HUES48 (cell line): Measurements from ENCODE around the gene GALNTL6.

Source experiments
- H3K27ac ChIP-seq: one replicate; pipeline ENCODE4 v1.7.0; 2013; ENCODE audit warnings: low read depth, low read length, inconsistent platforms
- H3K27me3 ChIP-seq: 2 replicates; pipeline ENCODE4 v1.6.1; 2013; ENCODE audit warnings: mild to moderate bottlenecking, low read length; ENCODE audit not compliant: control insufficient read depth, insufficient read depth
- H3K36me3 ChIP-seq: 2 replicates; pipeline ENCODE4 v1.6.1; 2013; ENCODE audit warnings: low read length; ENCODE audit not compliant: control insufficient read depth, insufficient read depth
- H3K4me1 ChIP-seq: 2 replicates; pipeline ENCODE4 v1.6.1; 2013; ENCODE audit warnings: mild to moderate bottlenecking, low read length; ENCODE audit not compliant: control insufficient read depth, insufficient read depth
- H3K4me3 ChIP-seq: 2 replicates; pipeline ENCODE4 v1.5.1; 2013; ENCODE audit warnings: mild to moderate bottlenecking, low read depth, low read length
- H3K9ac ChIP-seq: 2 replicates; pipeline ENCODE4 v1.6.1; 2013; ENCODE audit warnings: mild to moderate bottlenecking, low read depth, low read length, moderate library complexity
- H3K9me3 ChIP-seq: 2 replicates; pipeline ENCODE4 v1.6.1; 2013; ENCODE audit warnings: low read length; ENCODE audit not compliant: control insufficient read depth, insufficient read depth

Gene GALNTL6

DNA sequence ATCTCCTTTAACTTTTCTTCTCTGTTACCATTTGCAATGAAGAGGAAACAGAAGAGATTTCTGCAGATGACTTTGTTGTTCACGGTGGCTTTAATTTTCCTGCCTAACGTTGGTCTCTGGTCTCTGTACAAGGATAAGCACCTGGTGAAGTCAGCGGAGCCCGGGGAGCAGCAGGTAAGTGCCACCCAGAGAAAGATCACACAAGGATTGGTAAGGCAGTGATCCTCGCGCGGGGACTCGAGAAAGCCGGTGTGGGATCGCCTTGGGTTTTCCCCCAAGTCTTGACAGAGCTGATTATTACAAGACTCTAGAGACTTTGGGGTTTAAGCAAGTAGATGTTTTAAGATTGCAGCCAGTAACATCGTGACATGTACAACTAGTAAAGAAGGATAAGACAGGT lies 1.3 kb downstream of the GALNTL6 start:
- H3K4me1 ChIP-seq, result peaks cover 12% of the 10 kb centered on the region; the same call in 1 of the 2 replicates
- H3K9me3 ChIP-seq, result no peaks in the 10 kb centered on the region
- no peaks in the 10 kb centered on the region for H3K36me3 ChIP-seq
- H3K4me3 ChIP-seq, result peak overlapping the region; percentile 77; the same call in 1 of the 2 replicates
- H3K27me3 ChIP-seq, result peaks cover 54% of the 10 kb centered on the region
- no peak overlapping the region for H3K27ac ChIP-seq
- H3K9ac ChIP-seq, result no peak overlapping the region

DNA sequence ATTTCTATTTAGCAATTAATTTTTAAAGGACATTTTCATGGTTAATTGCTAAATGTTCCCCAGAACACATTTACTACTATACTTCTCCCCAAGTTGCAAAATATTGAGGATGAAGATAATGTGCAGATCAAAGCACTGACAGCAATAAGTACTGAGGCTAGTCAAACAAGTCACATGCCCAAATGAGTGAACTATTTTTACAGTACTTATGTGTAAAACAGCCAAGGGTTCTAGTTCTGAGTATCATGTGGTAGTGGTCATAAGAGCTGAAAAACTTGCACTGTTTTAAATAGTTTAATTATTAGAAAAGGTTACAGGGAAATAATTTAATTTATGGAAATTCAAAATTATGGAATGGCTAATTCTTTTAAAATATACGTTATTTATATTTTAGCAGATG lies 3.8 kb downstream of the GALNTL6 start:
- H3K27me3 ChIP-seq, result peaks cover 43% of the 10 kb centered on the region
- H3K9me3 ChIP-seq, result no peaks in the 10 kb centered on the region
- H3K36me3 ChIP-seq, result no peaks in the 10 kb centered on the region
- peaks cover 12% of the 10 kb centered on the region; the same call in 1 of the 2 replicates for H3K4me1 ChIP-seq
- no peak overlapping the region for H3K9ac ChIP-seq
- H3K4me3 ChIP-seq, result no peak overlapping the region
- no peak overlapping the region for H3K27ac ChIP-seq

DNA sequence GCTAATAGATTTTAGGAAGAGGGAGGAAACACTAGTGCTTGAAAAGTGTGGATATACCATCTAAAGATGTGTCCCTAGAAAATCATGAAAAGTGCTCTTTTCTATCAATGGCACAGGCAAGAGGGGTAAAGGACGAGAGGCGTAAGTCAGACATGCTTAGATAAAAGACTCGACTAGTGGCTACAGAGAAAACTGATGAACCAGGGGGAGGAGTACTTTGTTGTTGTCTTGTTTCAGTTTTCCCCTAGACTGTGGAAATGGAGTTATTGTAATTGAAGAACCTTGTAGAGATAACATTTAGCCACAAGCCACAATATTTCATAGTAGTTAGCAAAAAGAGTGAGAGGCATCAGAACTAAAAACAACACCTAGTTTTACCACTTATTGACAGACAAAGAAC lies 21.4 kb downstream of the GALNTL6 start:
- Histone ChIP-seq H3K27me3 (no peaks in the 10 kb centered on the region), H3K4me3 (no peak overlapping the region), H3K36me3 (no peaks in the 10 kb centered on the region), H3K9me3 (no peaks in the 10 kb centered on the region), H3K27ac (no peak overlapping the region), H3K9ac (no peak overlapping the region), H3K4me1 (no peaks in the 10 kb centered on the region)

DNA sequence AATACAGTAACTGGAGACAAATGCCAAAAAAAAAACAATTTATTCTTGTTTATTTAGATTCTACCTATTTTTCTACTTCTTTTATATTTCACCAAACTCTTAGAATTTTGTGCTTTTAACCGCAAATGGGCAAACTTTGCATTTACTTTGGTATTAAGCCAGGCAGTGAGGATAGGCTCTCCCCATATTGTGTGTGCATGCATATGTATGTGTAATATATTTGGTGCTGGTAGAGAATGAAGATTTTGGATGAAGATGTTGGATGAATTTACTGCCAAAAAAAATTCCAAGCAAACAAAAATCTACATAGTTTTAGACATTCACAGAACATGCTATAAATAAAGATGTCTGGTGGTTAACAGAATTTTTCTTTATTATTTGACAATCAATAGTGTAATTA lies 30.3 kb downstream of the GALNTL6 start:
- Histone ChIP-seq H3K27ac (no peak overlapping the region), H3K4me1 (no peaks in the 10 kb centered on the region), H3K9me3 (no peaks in the 10 kb centered on the region), H3K27me3 (no peaks in the 10 kb centered on the region), H3K9ac (no peak overlapping the region), H3K4me3 (no peak overlapping the region), H3K36me3 (no peaks in the 10 kb centered on the region)

DNA sequence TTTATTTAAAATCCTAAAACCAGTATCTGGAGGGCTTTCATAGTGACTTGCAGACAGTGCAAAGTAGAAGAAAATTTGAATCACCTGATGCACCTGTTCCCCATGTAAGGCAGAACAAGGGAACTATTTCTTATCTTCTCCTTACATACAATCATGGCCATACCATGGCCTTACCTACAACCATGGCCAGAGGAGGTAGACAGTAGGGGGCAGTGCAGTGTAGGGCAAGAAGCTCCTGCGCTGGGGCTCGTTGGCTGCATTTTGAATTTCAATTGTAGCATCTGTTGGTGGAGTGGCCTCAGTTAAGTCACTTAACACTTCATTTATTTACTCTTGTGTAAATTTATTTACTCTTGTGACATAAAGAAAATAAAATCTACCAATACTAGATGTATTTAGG lies 33.0 kb downstream of the GALNTL6 start:
- Histone ChIP-seq H3K36me3 (no peaks in the 10 kb centered on the region), H3K4me3 (no peak overlapping the region), H3K9me3 (no peaks in the 10 kb centered on the region), H3K27ac (no peak overlapping the region), H3K9ac (no peak overlapping the region), H3K4me1 (peaks cover 10% of the 10 kb centered on the region; the same call in 1 of the 2 replicates), H3K27me3 (no peaks in the 10 kb centered on the region)

DNA sequence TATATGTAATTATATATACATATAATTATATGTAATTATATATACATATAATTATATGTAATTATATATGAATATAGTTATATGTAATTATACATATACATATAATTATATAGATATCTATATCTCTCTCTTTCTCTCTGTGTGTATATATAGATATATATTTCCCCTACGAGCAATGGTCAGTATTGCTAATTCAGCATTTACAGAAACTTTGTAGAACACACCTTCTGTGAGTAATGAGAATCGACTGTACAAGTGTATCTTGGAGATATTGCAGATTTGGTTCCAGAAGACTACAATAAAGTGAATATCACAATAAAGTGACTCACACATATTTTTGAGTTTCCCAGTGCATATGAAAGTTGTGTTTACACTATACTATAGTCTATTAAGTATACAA lies 33.7 kb downstream of the GALNTL6 start:
- Histone ChIP-seq H3K9ac (no peak overlapping the region), H3K4me1 (peaks cover 15% of the 10 kb centered on the region; the same call in 1 of the 2 replicates), H3K36me3 (no peaks in the 10 kb centered on the region), H3K27ac (no peak overlapping the region), H3K4me3 (no peak overlapping the region), H3K9me3 (no peaks in the 10 kb centered on the region), H3K27me3 (no peaks in the 10 kb centered on the region)

DNA sequence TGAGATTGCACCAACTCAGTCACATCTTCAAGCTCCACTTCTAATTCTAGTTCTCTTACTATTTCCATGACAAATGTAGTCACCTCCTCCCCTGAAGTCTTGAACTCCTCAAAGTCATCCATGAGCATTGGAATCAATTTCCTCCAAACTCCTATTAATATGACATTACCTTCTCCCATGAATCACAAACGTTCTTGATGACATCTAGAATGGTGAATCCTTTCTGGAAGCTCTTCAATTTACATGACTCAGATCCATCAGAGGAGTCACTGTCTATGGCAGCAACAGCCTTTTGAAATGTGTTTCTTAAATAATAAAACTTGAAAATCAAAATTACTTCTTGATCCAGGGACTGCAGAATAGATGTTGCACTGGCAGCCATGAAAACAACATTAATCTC lies 34.5 kb downstream of the GALNTL6 start:
- no peak overlapping the region for H3K27ac ChIP-seq
- H3K9me3 ChIP-seq, result no peaks in the 10 kb centered on the region
- H3K9ac ChIP-seq, result no peak overlapping the region
- H3K36me3 ChIP-seq, result no peaks in the 10 kb centered on the region
- peaks cover 17% of the 10 kb centered on the region; the same call in 1 of the 2 replicates for H3K4me1 ChIP-seq
- no peaks in the 10 kb centered on the region for H3K27me3 ChIP-seq
- H3K4me3 ChIP-seq, result no peak overlapping the region

DNA sequence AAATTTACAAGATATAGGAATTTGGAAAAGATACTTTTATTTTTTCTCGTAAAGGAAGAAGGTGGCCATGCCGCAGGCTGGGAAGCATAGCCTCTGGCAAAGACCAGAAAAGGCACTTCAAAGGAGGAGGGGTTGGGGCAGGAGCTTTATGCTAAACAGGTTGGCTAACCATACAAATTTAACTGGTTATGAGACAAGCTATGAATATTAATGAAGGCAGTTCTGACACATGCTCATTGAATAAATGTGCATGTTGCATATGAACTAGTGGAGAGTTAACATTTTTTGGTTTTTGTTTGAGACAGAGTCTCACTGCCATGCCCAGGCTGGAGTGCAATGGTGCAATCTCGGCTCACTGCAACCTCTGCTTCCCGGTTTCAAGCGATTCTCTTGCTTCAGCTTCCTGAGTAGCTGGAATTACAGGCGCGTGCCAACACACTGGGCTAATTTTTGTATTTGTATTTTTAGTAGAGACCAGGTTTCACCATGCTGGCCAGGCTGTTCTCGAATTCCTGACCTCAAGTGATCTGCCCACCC lies 36.5 kb downstream of the GALNTL6 start:
- H3K4me3 ChIP-seq, result no peak overlapping the region
- H3K27me3 ChIP-seq, result no peaks in the 10 kb centered on the region
- no peaks in the 10 kb centered on the region for H3K9me3 ChIP-seq
- no peak overlapping the region for H3K27ac ChIP-seq
- H3K9ac ChIP-seq, result no peak overlapping the region
- no peaks in the 10 kb centered on the region for H3K36me3 ChIP-seq
- peaks cover 17% of the 10 kb centered on the region; the same call in 1 of the 2 replicates for H3K4me1 ChIP-seq

DNA sequence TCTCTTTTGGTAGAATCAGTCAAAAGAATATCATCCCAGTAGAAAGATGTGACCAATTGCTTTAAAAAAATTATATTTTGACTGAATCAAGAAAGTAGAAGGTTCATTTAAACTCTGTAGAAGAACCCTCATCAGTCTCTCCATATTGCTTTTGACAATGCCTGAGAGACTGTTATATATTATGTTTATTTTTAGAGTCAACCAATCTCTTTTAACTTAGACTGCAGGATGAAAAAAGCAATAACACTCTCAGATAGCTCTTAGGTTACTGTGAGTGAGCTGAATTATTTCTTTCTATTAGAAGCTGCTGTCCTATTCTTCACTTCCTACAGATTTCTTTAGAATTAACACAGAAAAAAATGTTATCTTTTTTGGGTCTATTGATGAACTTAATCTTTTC lies 38.1 kb downstream of the GALNTL6 start:
- Histone ChIP-seq H3K36me3 (no peaks in the 10 kb centered on the region), H3K4me1 (peaks cover 17% of the 10 kb centered on the region; the same call in 1 of the 2 replicates), H3K27me3 (no peaks in the 10 kb centered on the region), H3K9ac (no peak overlapping the region), H3K4me3 (no peak overlapping the region), H3K27ac (no peak overlapping the region), H3K9me3 (no peaks in the 10 kb centered on the region)

DNA sequence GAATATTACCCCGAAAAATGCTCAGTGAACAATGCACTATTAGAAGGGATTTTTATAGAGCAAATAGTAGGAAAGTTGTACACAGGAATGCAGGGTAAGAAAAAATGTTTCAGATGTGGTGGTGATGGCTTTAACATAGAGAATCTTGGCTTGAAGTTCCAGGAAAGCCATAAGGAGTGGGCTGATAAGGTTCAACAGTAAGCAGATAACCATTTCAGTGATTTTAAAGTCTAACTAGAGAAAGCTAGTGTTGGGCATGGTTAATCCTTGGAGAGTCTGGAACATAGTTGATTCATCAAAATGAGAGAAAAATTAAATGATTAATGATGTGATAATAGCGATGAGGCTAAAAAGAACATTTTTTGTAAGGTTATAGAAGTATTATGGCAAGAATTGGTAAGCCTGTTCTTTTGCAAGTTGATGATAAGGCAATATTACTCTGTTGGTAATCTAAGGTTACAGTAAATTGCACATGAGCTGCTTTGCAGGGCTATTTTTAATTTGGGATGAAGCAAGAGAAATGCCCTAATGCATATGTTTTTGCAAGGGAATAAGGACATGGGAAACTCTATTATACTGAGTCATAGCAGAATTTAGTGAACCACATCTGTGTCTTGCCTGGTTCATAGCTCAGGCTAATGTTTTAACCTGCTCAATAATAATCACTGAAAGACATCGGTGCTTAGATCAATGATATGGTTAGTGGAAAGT lies 44.3 kb downstream of the GALNTL6 start:
- Histone ChIP-seq H3K4me1 (no peaks in the 10 kb centered on the region), H3K27me3 (no peaks in the 10 kb centered on the region), H3K9ac (no peak overlapping the region), H3K27ac (no peak overlapping the region), H3K36me3 (no peaks in the 10 kb centered on the region), H3K4me3 (no peak overlapping the region), H3K9me3 (no peaks in the 10 kb centered on the region)

DNA sequence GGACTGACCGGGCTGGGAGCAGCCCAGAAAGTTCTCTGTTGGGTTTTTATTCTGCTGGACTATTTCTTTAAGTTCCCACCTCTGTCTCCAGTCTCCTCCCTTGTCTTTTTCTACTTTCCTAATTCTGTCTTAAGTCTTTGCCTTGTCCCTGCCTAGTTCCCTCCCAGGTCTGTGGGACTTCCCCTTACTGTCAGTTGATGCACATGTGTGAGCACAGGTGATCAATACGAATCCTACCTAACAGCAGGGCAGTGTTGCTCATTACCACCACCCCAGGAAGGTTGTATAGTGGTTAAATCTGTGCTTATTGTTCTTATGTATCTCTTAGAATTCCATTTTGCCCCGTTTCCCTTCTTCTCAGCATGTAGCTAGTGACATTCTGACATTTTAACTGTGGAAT lies 62.1 kb downstream of the GALNTL6 start:
- Histone ChIP-seq H3K4me3 (no peak overlapping the region), H3K9ac (no peak overlapping the region), H3K27me3 (no peaks in the 10 kb centered on the region), H3K9me3 (no peaks in the 10 kb centered on the region), H3K36me3 (no peaks in the 10 kb centered on the region), H3K4me1 (0 out of 2 replicates have a peak, but pooled peaks cover 7% of the 10 kb centered on the region), H3K27ac (no peak overlapping the region)
